Activated naive CD4-positive, alpha-beta T cell treated with anti-CD3 and anti-CD28 coated beads, Interleukin-2, amount 50 U/mL, for 24 hours (primary cell): ENCODE measurements around the gene MFRP.

ENCODE experiments used
- H3K27ac Mint-ChIP-seq: one replicate; pipeline ENCODE4 v1.8.0; 2021; ENCODE audit warnings: mild to moderate bottlenecking, mixed read lengths
- H3K27me3 Mint-ChIP-seq: one replicate; pipeline ENCODE4 v1.8.0; 2021; ENCODE audit warnings: mixed read lengths
- H3K36me3 Mint-ChIP-seq: one replicate; pipeline ENCODE4 v1.8.0; 2021; ENCODE audit warnings: mixed read lengths
- H3K4me1 Mint-ChIP-seq: one replicate; pipeline ENCODE4 v1.8.0; 2021; ENCODE audit warnings: mixed read lengths
- H3K4me3 Mint-ChIP-seq: one replicate; pipeline ENCODE4 v1.8.0; 2021; ENCODE audit warnings: mild to moderate bottlenecking, mixed read lengths
- H3K9me3 Mint-ChIP-seq: one replicate; pipeline ENCODE4 v1.8.0; 2021; ENCODE audit warnings: mixed read lengths

Gene MFRP

GRCh38 chr11:119306373-119306890, 40.1 kb downstream of the MFRP start:
- Mint-ChIP-seq H3K27ac (peak overlapping the region; percentile 99), H3K27me3 (no peaks in the 10 kb centered on the region), H3K9me3 (no peaks in the 10 kb centered on the region), H3K4me1 (peaks cover 39% of the 10 kb centered on the region), H3K36me3 (peaks cover 22% of the 10 kb centered on the region), H3K4me3 (peak overlapping the region; percentile 76)

- Mint-ChIP-seq H3K36me3 (peaks cover 26% of the 10 kb centered on the region), H3K27ac (peak overlapping the region; percentile 92), H3K9me3 (no peaks in the 10 kb centered on the region), H3K4me3 (peak overlapping the region; percentile 68), H3K4me1 (peaks cover 45% of the 10 kb centered on the region), H3K27me3 (no peaks in the 10 kb centered on the region)
These were observed 40.7 kb downstream of the MFRP start for GRCh38 chr11:119305556-119306372.

GRCh38 chr11:119303227-119303718, 43.2 kb downstream of the MFRP start:
- peaks cover 30% of the 10 kb centered on the region for H3K36me3 Mint-ChIP-seq
- no peaks in the 10 kb centered on the region for H3K27me3 Mint-ChIP-seq
- no peak overlapping the region for H3K4me3 Mint-ChIP-seq
- peak overlapping the region; percentile 74 for H3K27ac Mint-ChIP-seq
- H3K4me1 Mint-ChIP-seq: peaks cover 45% of the 10 kb centered on the region
- H3K9me3 Mint-ChIP-seq: no peaks in the 10 kb centered on the region

- Mint-ChIP-seq H3K27me3 (no peaks in the 10 kb centered on the region), H3K36me3 (peaks cover 31% of the 10 kb centered on the region), H3K4me3 (no peak overlapping the region), H3K4me1 (peaks cover 22% of the 10 kb centered on the region), H3K9me3 (no peaks in the 10 kb centered on the region), H3K27ac (peak overlapping the region; percentile 38)
These were observed 46.1 kb downstream of the MFRP start for GRCh38 chr11:119300198-119300964.

- Mint-ChIP-seq H3K4me1 (peaks cover 14% of the 10 kb centered on the region), H3K9me3 (no peaks in the 10 kb centered on the region), H3K4me3 (no peak overlapping the region), H3K27ac (no peak overlapping the region), H3K27me3 (no peaks in the 10 kb centered on the region), H3K36me3 (peaks cover 27% of the 10 kb centered on the region)
These were observed 47.1 kb downstream of the MFRP start for GRCh38 chr11:119299416-119299815.

- Mint-ChIP-seq H3K4me3 (no peak overlapping the region), H3K9me3 (no peaks in the 10 kb centered on the region), H3K36me3 (peaks cover 27% of the 10 kb centered on the region), H3K4me1 (peaks cover 14% of the 10 kb centered on the region), H3K27ac (peak overlapping the region; percentile 55), H3K27me3 (no peaks in the 10 kb centered on the region)
These were observed 47.8 kb downstream of the MFRP start for GRCh38 chr11:119298726-119299125.

GRCh38 chr11:119297938-119298337, 48.6 kb downstream of the MFRP start:
- Mint-ChIP-seq H3K4me1 (peaks cover 14% of the 10 kb centered on the region), H3K9me3 (no peaks in the 10 kb centered on the region), H3K27ac (no peak overlapping the region), H3K36me3 (peaks cover 21% of the 10 kb centered on the region), H3K4me3 (no peak overlapping the region), H3K27me3 (no peaks in the 10 kb centered on the region)

GRCh38 chr11:119295178-119295577, 51.3 kb downstream of the MFRP start:
- H3K27me3 Mint-ChIP-seq: no peaks in the 10 kb centered on the region
- H3K4me3 Mint-ChIP-seq: no peak overlapping the region
- no peaks in the 10 kb centered on the region for H3K4me1 Mint-ChIP-seq
- H3K27ac Mint-ChIP-seq: no peak overlapping the region
- no peaks in the 10 kb centered on the region for H3K9me3 Mint-ChIP-seq
- peaks cover 8% of the 10 kb centered on the region for H3K36me3 Mint-ChIP-seq

- Mint-ChIP-seq H3K27me3 (no peaks in the 10 kb centered on the region), H3K9me3 (no peaks in the 10 kb centered on the region), H3K27ac (no peak overlapping the region), H3K36me3 (peaks cover 6% of the 10 kb centered on the region), H3K4me3 (no peak overlapping the region), H3K4me1 (no peaks in the 10 kb centered on the region)
These were observed 53.0 kb downstream of the MFRP start for GRCh38 chr11:119293461-119293860.

GRCh38 chr11:119290894-119291497, 55.5 kb downstream of the MFRP start:
- Mint-ChIP-seq H3K4me1 (no peaks in the 10 kb centered on the region), H3K27me3 (no peaks in the 10 kb centered on the region), H3K27ac (no peak overlapping the region), H3K4me3 (no peak overlapping the region), H3K36me3 (peaks cover 5% of the 10 kb centered on the region), H3K9me3 (no peaks in the 10 kb centered on the region)
